Measurements from ENCODE around the gene FHL5.

GRCh38 chr6:96611342-96611991 lies 48.5 kb downstream of the FHL5 start:
- TF ChIP-seq, protein P1, sequence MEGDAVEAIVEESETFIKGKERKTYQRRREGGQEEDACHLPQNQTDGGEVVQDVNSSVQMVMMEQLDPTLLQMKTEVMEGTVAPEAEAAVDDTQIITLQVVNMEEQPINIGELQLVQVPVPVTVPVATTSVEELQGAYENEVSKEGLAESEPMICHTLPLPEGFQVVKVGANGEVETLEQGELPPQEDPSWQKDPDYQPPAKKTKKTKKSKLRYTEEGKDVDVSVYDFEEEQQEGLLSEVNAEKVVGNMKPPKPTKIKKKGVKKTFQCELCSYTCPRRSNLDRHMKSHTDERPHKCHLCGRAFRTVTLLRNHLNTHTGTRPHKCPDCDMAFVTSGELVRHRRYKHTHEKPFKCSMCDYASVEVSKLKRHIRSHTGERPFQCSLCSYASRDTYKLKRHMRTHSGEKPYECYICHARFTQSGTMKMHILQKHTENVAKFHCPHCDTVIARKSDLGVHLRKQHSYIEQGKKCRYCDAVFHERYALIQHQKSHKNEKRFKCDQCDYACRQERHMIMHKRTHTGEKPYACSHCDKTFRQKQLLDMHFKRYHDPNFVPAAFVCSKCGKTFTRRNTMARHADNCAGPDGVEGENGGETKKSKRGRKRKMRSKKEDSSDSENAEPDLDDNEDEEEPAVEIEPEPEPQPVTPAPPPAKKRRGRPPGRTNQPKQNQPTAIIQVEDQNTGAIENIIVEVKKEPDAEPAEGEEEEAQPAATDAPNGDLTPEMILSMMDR (IDR thresholded peaks at IDR 0.05; ENCODE audit: poor library complexity) = no peak
- TF ChIP-seq EZH2 (IDR thresholded peaks at IDR 0.05; ENCODE audit: borderline replicate concordance) = no peak
